Limb (tissue), 2 donors: Measurements from ENCODE around the gene NOTCH4.
"Not testable (repeated sequence)": the region's sequence is repeated elsewhere in the genome, so short reads cannot be mapped to it uniquely, and the experiment has no call there.

Experiments used
- DNase-seq, 2 donors: peaks; one replicate each; pipeline ENCODE4 v3.0.0-alpha.2; 2016; ENCODE audit errors: extremely low spot score in 2 of 2

NOTCH4 gene

GRCh38 chr6:32218167-32218566, 5.7 kb downstream of the NOTCH4 start:
- DNase-seq, result no peak

GRCh38 chr6:32216998-32217397, 6.9 kb downstream of the NOTCH4 start:
- no peak for DNase-seq

- DNase-seq, result no peak
These were observed 7.6 kb downstream of the NOTCH4 start for GRCh38 chr6:32216285-32216684.

GRCh38 chr6:32215617-32216016, 8.2 kb downstream of the NOTCH4 start:
- DNase-seq, result no peak

GRCh38 chr6:32214126-32214525, 9.7 kb downstream of the NOTCH4 start:
- DNase-seq, result no peak

GRCh38 chr6:32213649-32214048, 10.2 kb downstream of the NOTCH4 start:
- DNase-seq, result no peak

GRCh38 chr6:32212076-32212760, 11.6 kb downstream of the NOTCH4 start:
- no peak for DNase-seq

GRCh38 chr6:32211432-32211831, 12.4 kb downstream of the NOTCH4 start:
- DNase-seq, result not testable (repeated sequence)

- no peak for DNase-seq
These were observed 13.7 kb downstream of the NOTCH4 start for GRCh38 chr6:32210191-32210601.

- DNase-seq, result no peak
These were observed 14.9 kb downstream of the NOTCH4 start for GRCh38 chr6:32208996-32209395.

- DNase-seq, result no peak
These were observed 19.6 kb downstream of the NOTCH4 start for GRCh38 chr6:32204268-32204715.

GRCh38 chr6:32203426-32204267, 20.2 kb downstream of the NOTCH4 start:
- DNase-seq, result no peak

- DNase-seq, result no peak
These were observed 21.7 kb downstream of the NOTCH4 start for GRCh38 chr6:32202186-32202585.

GRCh38 chr6:32200711-32201475, 23.0 kb downstream of the NOTCH4 start:
- no peak for DNase-seq

GRCh38 chr6:32198866-32199265, 25.0 kb downstream of the NOTCH4 start:
- DNase-seq, result no peak

GRCh38 chr6:32198345-32198696, 25.5 kb downstream of the NOTCH4 start:
- no peak for DNase-seq

GRCh38 chr6:32196682-32197616, 26.9 kb downstream of the NOTCH4 start:
- peak in 1 of 2 donors; percentile 67 for DNase-seq

- peak; percentile 88 to 96 for DNase-seq
These were observed 27.8 kb downstream of the NOTCH4 start for GRCh38 chr6:32195902-32196681.

- peak; percentile 100 for DNase-seq
These were observed 28.3 kb downstream of the NOTCH4 start for GRCh38 chr6:32195652-32195901.
